ENCODE results near the gene ETHE1.

Gene ETHE1

DNA sequence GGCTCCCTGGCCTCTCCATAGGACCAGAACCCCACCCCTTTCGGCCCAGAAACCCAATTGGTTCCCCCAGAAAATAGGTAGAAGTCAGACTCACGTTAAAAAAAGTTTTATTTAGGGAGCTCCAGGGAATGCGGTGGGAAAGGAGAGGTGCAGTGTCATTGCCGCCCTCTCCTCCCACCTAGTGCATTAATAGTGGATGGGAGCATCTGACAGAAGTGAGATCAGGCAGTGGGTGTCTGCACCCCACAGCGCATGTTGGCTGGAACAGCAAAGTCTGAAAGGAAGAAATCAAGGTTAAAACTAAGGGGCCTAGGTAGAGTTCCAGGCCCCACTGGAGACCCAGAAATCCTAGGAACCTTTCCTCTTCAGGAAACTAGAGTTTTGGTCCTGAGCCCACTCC is 20.4 kb downstream of the ETHE1 start:
- Histone ChIP-seq H3K27ac (ENCODE audit: low read length, poor library complexity, severe bottlenecking) (no peak overlapping the region), H2BK12ac (ENCODE audit: low read length in 2 of 2) (no peak overlapping the region), H3K9me3 (ENCODE audit: control insufficient read depth, low read length) (no peaks in the 10 kb centered on the region), H3K4me3 (ENCODE audit: insufficient read depth in 1 of 2, low read depth in 1 of 2, low read length in 2 of 2) (no peak overlapping the region), H4K8ac (ENCODE audit: low read length) (no peak overlapping the region), H3K18ac (ENCODE audit: low read depth in 1 of 2, low read length in 2 of 2) (no peak overlapping the region), H3K4me1 (ENCODE audit: control insufficient read depth, insufficient read depth, low read depth, low read length) (peaks cover 12% of the 10 kb centered on the region), H2AFZ (ENCODE audit: low read depth, low read length) (no peak overlapping the region), H3K9ac (ENCODE audit: low read length) (no peak overlapping the region), H3K36me3 (ENCODE audit: control insufficient read depth in 1 of 2, insufficient read depth in 2 of 2, low read depth in 1 of 2, low read length in 2 of 2) (peaks cover 25 to 28% of the 10 kb centered on the region in 2 experiments), H4K91ac (ENCODE audit: low read length) (no peak overlapping the region), H2AK5ac (ENCODE audit: low read length, severe bottlenecking) (no peak overlapping the region), H3K4me2 (ENCODE audit: low read length, poor library complexity, severe bottlenecking) (no peak overlapping the region), H2BK15ac (ENCODE audit: low read depth, poor library complexity, severe bottlenecking) (no peak overlapping the region), H3K27me3 (ENCODE audit: control insufficient read depth in 1 of 2, insufficient read depth in 1 of 2, low read length in 2 of 2) (no peaks in the 10 kb centered on the region), H3K4ac (ENCODE audit: low read depth in 1 of 2, low read length in 2 of 2) (no peak overlapping the region), H3K23ac (ENCODE audit: low read length in 2 of 2) (no peak overlapping the region), H3K14ac (ENCODE audit: low read length in 2 of 2) (no peak overlapping the region), H3K79me1 (replicated peaks; ENCODE audit: low read length, poor library complexity, severe bottlenecking) (peaks cover 5% of the 10 kb centered on the region), H2BK5ac (ENCODE audit: low read depth, low read length, poor library complexity, severe bottlenecking) (no peak overlapping the region), H2BK120ac (ENCODE audit: low read depth, low read length) (no peak overlapping the region)
- WGBS = 86% methylated on average over 4 of the region's 5 CpGs
- no peak for DNase-seq

DNA sequence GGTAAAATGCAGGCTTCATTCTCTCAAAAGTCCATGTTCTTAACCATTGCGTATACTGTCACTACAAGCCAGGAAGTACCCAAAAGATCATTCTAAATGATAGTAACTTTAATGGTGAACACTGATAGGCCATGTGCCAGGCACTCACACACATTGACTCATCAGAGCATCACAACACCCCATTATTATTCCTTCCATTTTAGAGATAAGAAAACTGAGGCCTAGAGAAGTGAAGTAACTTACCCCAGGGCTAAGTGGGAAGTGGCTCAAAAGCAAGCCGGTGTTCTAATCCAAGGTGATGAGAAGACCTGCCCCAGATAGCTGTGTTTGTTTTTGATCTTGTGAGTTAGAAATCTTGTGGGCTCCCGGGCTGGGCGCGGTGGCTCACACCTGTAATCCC is 21.1 kb downstream of the ETHE1 start:
- no peak overlapping the region for H2BK15ac ChIP-seq (ENCODE audit: low read depth, poor library complexity, severe bottlenecking)
- H4K8ac ChIP-seq (ENCODE audit: low read length) = no peak overlapping the region
- no peak overlapping the region for H2AFZ ChIP-seq (ENCODE audit: low read depth, low read length)
- DNase-seq = no peak
- H3K36me3 ChIP-seq (ENCODE audit: control insufficient read depth in 1 of 2, insufficient read depth in 2 of 2, low read depth in 1 of 2, low read length in 2 of 2) = peaks cover 23 to 25% of the 10 kb centered on the region in 2 experiments
- H3K9me3 ChIP-seq (ENCODE audit: control insufficient read depth, low read length) = no peaks in the 10 kb centered on the region
- H3K4ac ChIP-seq (ENCODE audit: low read depth in 1 of 2, low read length in 2 of 2) = no peak overlapping the region
- peaks cover 12% of the 10 kb centered on the region for H3K4me1 ChIP-seq (ENCODE audit: control insufficient read depth, insufficient read depth, low read depth, low read length)
- no peak overlapping the region for H2BK12ac ChIP-seq (ENCODE audit: low read length in 2 of 2)
- no peak overlapping the region for H4K91ac ChIP-seq (ENCODE audit: low read length)
- H3K4me2 ChIP-seq (ENCODE audit: low read length, poor library complexity, severe bottlenecking) = no peak overlapping the region
- H3K27ac ChIP-seq (ENCODE audit: low read length, poor library complexity, severe bottlenecking) = no peak overlapping the region
- no peak overlapping the region for H2AK5ac ChIP-seq (ENCODE audit: low read length, severe bottlenecking)
- H2BK5ac ChIP-seq (ENCODE audit: low read depth, low read length, poor library complexity, severe bottlenecking) = no peak overlapping the region
- no peak overlapping the region for H3K9ac ChIP-seq (ENCODE audit: low read length)
- WGBS = 98% methylated on average over 5 of the region's 5 CpGs
- H2BK120ac ChIP-seq (ENCODE audit: low read depth, low read length) = no peak overlapping the region
- no peak overlapping the region for H3K18ac ChIP-seq (ENCODE audit: low read depth in 1 of 2, low read length in 2 of 2)
- H3K4me3 ChIP-seq (ENCODE audit: insufficient read depth in 1 of 2, low read depth in 1 of 2, low read length in 2 of 2) = no peak overlapping the region
- H3K23ac ChIP-seq (ENCODE audit: low read length in 2 of 2) = no peak overlapping the region
- H3K14ac ChIP-seq (ENCODE audit: low read length in 2 of 2) = no peak overlapping the region
- no peaks in the 10 kb centered on the region for H3K27me3 ChIP-seq (ENCODE audit: control insufficient read depth in 1 of 2, insufficient read depth in 1 of 2, low read length in 2 of 2)
- peaks cover 8% of the 10 kb centered on the region for H3K79me1 ChIP-seq (replicated peaks; ENCODE audit: low read length, poor library complexity, severe bottlenecking)

DNA sequence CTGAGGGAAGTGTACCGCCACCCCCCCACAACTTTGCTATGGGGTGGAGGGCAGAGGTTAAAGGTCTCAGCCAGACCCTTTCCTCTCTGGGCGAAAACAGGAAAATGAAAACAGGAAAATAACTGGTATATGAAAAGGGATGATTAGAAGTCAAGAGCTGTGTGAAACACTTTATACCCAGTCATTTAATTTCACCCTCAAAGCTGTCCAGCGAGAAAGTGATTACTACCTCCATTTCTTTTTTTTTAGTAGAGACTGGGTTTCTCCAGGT is 21.9 kb downstream of the ETHE1 start:
- H3K18ac ChIP-seq (ENCODE audit: low read depth in 1 of 2, low read length in 2 of 2) = peak overlapping the region in 1 of 2 experiments; percentile 30
- no peak overlapping the region for H3K14ac ChIP-seq (ENCODE audit: low read length in 2 of 2)
- no peak for DNase-seq
- H3K4me3 ChIP-seq (ENCODE audit: insufficient read depth in 1 of 2, low read depth in 1 of 2, low read length in 2 of 2) = peak overlapping the region in 1 of 2 experiments; percentile 96
- H3K23ac ChIP-seq (ENCODE audit: low read length in 2 of 2) = no peak overlapping the region
- peak overlapping the region; percentile 66 for H4K8ac ChIP-seq (ENCODE audit: low read length)
- H2BK15ac ChIP-seq (ENCODE audit: low read depth, poor library complexity, severe bottlenecking) = no peak overlapping the region
- H3K4me1 ChIP-seq (ENCODE audit: control insufficient read depth, insufficient read depth, low read depth, low read length) = peaks cover 12% of the 10 kb centered on the region
- no peak overlapping the region for H2BK120ac ChIP-seq (ENCODE audit: low read depth, low read length)
- no peak overlapping the region for H2BK12ac ChIP-seq (ENCODE audit: low read length in 2 of 2)
- H3K36me3 ChIP-seq (ENCODE audit: control insufficient read depth in 1 of 2, insufficient read depth in 2 of 2, low read depth in 1 of 2, low read length in 2 of 2) = peaks cover 18 to 21% of the 10 kb centered on the region in 2 experiments
- no peaks in the 10 kb centered on the region for H3K27me3 ChIP-seq (ENCODE audit: control insufficient read depth in 1 of 2, insufficient read depth in 1 of 2, low read length in 2 of 2)
- H3K79me1 ChIP-seq (replicated peaks; ENCODE audit: low read length, poor library complexity, severe bottlenecking) = peaks cover 8% of the 10 kb centered on the region
- H2BK5ac ChIP-seq (ENCODE audit: low read depth, low read length, poor library complexity, severe bottlenecking) = no peak overlapping the region
- WGBS = 86% methylated on average over 3 of the region's 3 CpGs
- H3K27ac ChIP-seq (ENCODE audit: low read length, poor library complexity, severe bottlenecking) = no peak overlapping the region
- H4K91ac ChIP-seq (ENCODE audit: low read length) = no peak overlapping the region
- no peak overlapping the region for H2AFZ ChIP-seq (ENCODE audit: low read depth, low read length)
- no peaks in the 10 kb centered on the region for H3K9me3 ChIP-seq (ENCODE audit: control insufficient read depth, low read length)
- H3K9ac ChIP-seq (ENCODE audit: low read length) = no peak overlapping the region
- H3K4me2 ChIP-seq (ENCODE audit: low read length, poor library complexity, severe bottlenecking) = peak overlapping the region; percentile 98
- H2AK5ac ChIP-seq (ENCODE audit: low read length, severe bottlenecking) = peak overlapping the region; percentile 53
- no peak overlapping the region for H3K4ac ChIP-seq (ENCODE audit: low read depth in 1 of 2, low read length in 2 of 2)

DNA sequence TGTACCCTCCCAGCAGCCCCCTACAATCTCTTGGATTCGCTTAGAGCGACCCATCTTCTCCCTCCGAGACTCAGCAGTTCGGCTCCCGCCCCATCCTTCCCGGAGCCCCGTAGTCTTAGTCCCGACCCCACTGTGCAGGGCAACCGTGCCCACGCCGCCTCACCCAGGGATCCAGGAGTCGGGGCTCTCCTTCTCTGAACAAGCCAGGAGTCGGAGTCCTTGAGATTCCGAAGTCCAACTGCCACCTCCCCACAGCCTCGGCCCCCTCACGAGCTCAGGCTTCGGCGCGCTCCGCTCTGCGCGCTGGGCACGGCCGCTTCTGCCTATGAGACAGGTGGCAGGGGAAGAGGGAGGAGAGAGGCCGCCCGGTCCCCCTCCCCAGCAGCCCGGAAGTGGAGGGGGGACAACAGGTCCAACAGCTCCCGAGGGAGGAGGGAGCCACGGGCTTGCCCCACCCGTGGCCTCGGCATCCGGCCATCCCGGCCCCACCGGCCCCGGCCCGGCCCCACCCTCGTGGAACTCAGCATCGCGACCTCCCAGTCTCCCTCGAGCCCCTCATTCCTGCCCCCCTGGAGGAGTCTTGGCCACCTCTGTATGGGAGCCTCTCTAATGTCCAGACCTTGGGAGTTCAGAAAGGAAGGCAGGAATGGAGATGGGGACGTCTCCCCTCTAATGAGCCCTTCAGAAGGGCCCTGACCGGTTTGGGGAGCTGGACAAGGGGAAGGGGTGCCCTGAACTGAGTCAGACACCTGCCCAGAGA is 22.4 kb downstream of the ETHE1 start, which contains the start of gene PHLDB3:
TSS of gene PHLDB3 (minus strand) at position 321 of the 760 bp plus-strand sequence. CDS start 628 bp downstream, outside the sequence.
- Histone ChIP-seq H3K9ac (ENCODE audit: low read length) (peak within 1 kb of the TSS; percentile 91), H3K4me2 (ENCODE audit: low read length, poor library complexity, severe bottlenecking) (peak within 1 kb of the TSS; percentile 98), H2BK15ac (ENCODE audit: low read depth, poor library complexity, severe bottlenecking) (peak within 1 kb of the TSS; percentile 70), H3K27me3 (ENCODE audit: control insufficient read depth in 1 of 2, insufficient read depth in 1 of 2, low read length in 2 of 2) (no peaks in the 10 kb centered on the region), H3K18ac (ENCODE audit: low read depth in 1 of 2, low read length in 2 of 2) (peak within 1 kb of the TSS; percentile 80 to 84), H2BK12ac (ENCODE audit: low read length in 2 of 2) (peak within 1 kb of the TSS in 1 of 2 experiments; percentile 82), H2BK120ac (ENCODE audit: low read depth, low read length) (no peak within 1 kb of the TSS), H4K91ac (ENCODE audit: low read length) (peak within 1 kb of the TSS; percentile 82), H3K27ac (ENCODE audit: low read length, poor library complexity, severe bottlenecking) (peak within 1 kb of the TSS; percentile 36), H2BK5ac (ENCODE audit: low read depth, low read length, poor library complexity, severe bottlenecking) (no peak within 1 kb of the TSS), H2AK5ac (ENCODE audit: low read length, severe bottlenecking) (peak within 1 kb of the TSS; percentile 53), H3K36me3 (ENCODE audit: control insufficient read depth in 1 of 2, insufficient read depth in 2 of 2, low read depth in 1 of 2, low read length in 2 of 2) (peaks cover 13 to 21% of the 10 kb centered on the region in 2 experiments), H3K14ac (ENCODE audit: low read length in 2 of 2) (peak within 1 kb of the TSS in 1 of 2 experiments; percentile 89), H3K9me3 (ENCODE audit: control insufficient read depth, low read length) (no peaks in the 10 kb centered on the region), H3K4ac (ENCODE audit: low read depth in 1 of 2, low read length in 2 of 2) (peak within 1 kb of the TSS in 1 of 2 experiments; percentile 13), H4K8ac (ENCODE audit: low read length) (peak within 1 kb of the TSS; percentile 66), H3K23ac (ENCODE audit: low read length in 2 of 2) (no peak within 1 kb of the TSS), H3K4me1 (ENCODE audit: control insufficient read depth, insufficient read depth, low read depth, low read length) (peaks cover 12% of the 10 kb centered on the region), H2AFZ (ENCODE audit: low read depth, low read length) (peak within 1 kb of the TSS; percentile 79), H3K4me3 (ENCODE audit: insufficient read depth in 1 of 2, low read depth in 1 of 2, low read length in 2 of 2) (peak within 1 kb of the TSS; percentile 71 to 96), H3K79me1 (replicated peaks; ENCODE audit: low read length, poor library complexity, severe bottlenecking) (peaks cover 8% of the 10 kb centered on the region)
- no peak for DNase-seq
- WGBS = 3% methylated on average over 23 of the region's 42 CpGs
